Thymus (tissue), 11 donors: ENCODE data around the gene SPON2. TPM values are rescaled to one million over a fixed set of nuclear protein-coding genes. Genes with fewer than 3 reads are reported as not detected.

Experiments used
- DNase-seq, 9 donors: peaks; one replicate each; pipeline ENCODE4 v3.0.0-alpha.2; 2013; ENCODE audit warnings: low spot score in 9 of 9, low read depth in 6 of 9, missing footprints in 1 of 9
- H3K27ac ChIP-seq, 2 donors: one replicate each; pipeline ENCODE4 v1.5.1; 2013; ENCODE audit warnings: control low read depth in 1 of 2, low read depth in 1 of 2, low read length in 1 of 2, mild to moderate bottlenecking in 1 of 2, moderate library complexity in 1 of 2
- H3K27me3 ChIP-seq, 2 donors: one replicate each; pipeline ENCODE4 v1.5.1; 2013; ENCODE audit warnings: low read length in 1 of 2; ENCODE audit not compliant: control insufficient read depth in 2 of 2, insufficient read depth in 1 of 2
- H3K36me3 ChIP-seq, 2 donors: one replicate each; pipeline ENCODE4 v1.5.1; 2013; ENCODE audit warnings: low read length in 1 of 2, mild to moderate bottlenecking in 1 of 2, moderate library complexity in 1 of 2; ENCODE audit not compliant: control insufficient read depth in 2 of 2, insufficient read depth in 2 of 2
- H3K4me1 ChIP-seq, 2 donors: one replicate each; pipeline ENCODE4 v1.5.1; 2013; ENCODE audit warnings: low read length in 2 of 2; ENCODE audit not compliant: control insufficient read depth in 2 of 2, insufficient read depth in 2 of 2
- H3K4me3 ChIP-seq, 2 donors: one replicate each; pipeline ENCODE4 v1.5.1; 2013; ENCODE audit warnings: low read length in 2 of 2, control low read depth in 1 of 2, mild to moderate bottlenecking in 1 of 2
- H3K9me3 ChIP-seq, 2 donors: one replicate each; pipeline ENCODE4 v1.5.1; 2013; ENCODE audit warnings: low read length in 1 of 2, mild to moderate bottlenecking in 1 of 2; ENCODE audit not compliant: control insufficient read depth in 2 of 2, insufficient read depth in 1 of 2
- WGBS: extraction: QIAGEN DNeasy Blood & Tissue Kit; methylation state at CpG from one replicate; pipeline ENCODE4 v1.1.7; 2013; 5-methylcytosine and 5-hydroxymethylcytosine counted together
- polyA plus RNA-seq: library from polyadenylated mRNA; stranded (reverse); fragments of 200-250 nt; gene quantifications from one replicate; pipeline ENCODE4 v1.2.3, GENCODE V29; 2013
- total RNA-seq: library from RNA; stranded (reverse); fragments of 120-200 nt; gene quantifications from one replicate; pipeline ENCODE4 v1.2.4, GENCODE V29; 2013
- donor health status: healthy.

SPON2 gene
- total and polyA plus RNA-seq, 2 donors, result 5.3 to 48.2 TPM

- Histone ChIP-seq H3K4me3 (no peak overlapping the region), H3K4me1 (peaks cover 7 to 19% of the 10 kb centered on the region in 2 donors)
- 97% methylated on average over 4 of the region's 4 CpGs for WGBS
Measured at GRCh38 chr4:1164040-1164439, 8.3 kb downstream of the SPON2 start.

GRCh38 chr4:1160351-1160750, 12.0 kb downstream of the SPON2 start:
- WGBS, result 91% methylated on average over 1 of the region's 1 CpG

More at GRCh38 chr4:1164040-1164439, 8.3 kb downstream of the SPON2 start:
- H3K9me3 ChIP-seq, result no peaks in the 10 kb centered on the region
- no peaks in the 10 kb centered on the region for H3K36me3 ChIP-seq
- DNase-seq, result no peak
- H3K27me3 ChIP-seq, result peaks cover 0 to 21% of the 10 kb centered on the region in 2 donors
- H3K27ac ChIP-seq, result no peak overlapping the region

GRCh38 chr4:1156069-1156468, 16.3 kb downstream of the SPON2 start:
- Histone ChIP-seq H3K27ac (no peak overlapping the region), H3K36me3 (no peaks in the 10 kb centered on the region), H3K4me3 (no peak overlapping the region), H3K9me3 (peaks cover 2% of the 10 kb centered on the region in 2 donors), H3K4me1 (no peaks in the 10 kb centered on the region), H3K27me3 (peaks cover 0 to 11% of the 10 kb centered on the region in 2 donors)
- DNase-seq, result no peak
- 96% methylated on average over 8 of the region's 8 CpGs for WGBS

More at GRCh38 chr4:1160351-1160750, 12.0 kb downstream of the SPON2 start:
- no peaks in the 10 kb centered on the region for H3K36me3 ChIP-seq
- H3K27ac ChIP-seq, result no peak overlapping the region
- H3K4me3 ChIP-seq, result no peak overlapping the region
- H3K9me3 ChIP-seq, result no peaks in the 10 kb centered on the region
- no peaks in the 10 kb centered on the region for H3K4me1 ChIP-seq
- DNase-seq, result no peak
- H3K27me3 ChIP-seq, result peaks cover 0 to 12% of the 10 kb centered on the region in 2 donors

- H3K27me3 ChIP-seq, result peaks cover 0 to 11% of the 10 kb centered on the region in 2 donors
- 75% methylated on average over 3 of the region's 3 CpGs for WGBS
Measured at GRCh38 chr4:1155314-1155713, 17.1 kb downstream of the SPON2 start.

GRCh38 chr4:1154523-1155182, 17.7 kb downstream of the SPON2 start:
- 86% methylated on average over 21 of the region's 21 CpGs for WGBS
- H3K4me3 ChIP-seq, result no peak overlapping the region
- H3K36me3 ChIP-seq, result no peaks in the 10 kb centered on the region
- peaks cover 0 to 11% of the 10 kb centered on the region in 2 donors for H3K27me3 ChIP-seq
- no peak overlapping the region for H3K27ac ChIP-seq
- peaks cover 4 to 16% of the 10 kb centered on the region in 2 donors for H3K9me3 ChIP-seq
- H3K4me1 ChIP-seq, result no peaks in the 10 kb centered on the region
- no peak for DNase-seq

More at GRCh38 chr4:1155314-1155713, 17.1 kb downstream of the SPON2 start:
- Histone ChIP-seq H3K36me3 (no peaks in the 10 kb centered on the region), H3K9me3 (peaks cover 4 to 9% of the 10 kb centered on the region in 2 donors), H3K4me1 (no peaks in the 10 kb centered on the region), H3K27ac (no peak overlapping the region), H3K4me3 (no peak overlapping the region)
- no peak for DNase-seq

- WGBS, result 80% methylated on average over 7 of the region's 7 CpGs
- Histone ChIP-seq H3K27me3 (peaks cover 0 to 11% of the 10 kb centered on the region in 2 donors), H3K4me1 (no peaks in the 10 kb centered on the region), H3K36me3 (peaks cover 0 to under 1% of the 10 kb centered on the region in 2 donors), H3K4me3 (no peak overlapping the region), H3K27ac (no peak overlapping the region), H3K9me3 (peaks cover 4 to 17% of the 10 kb centered on the region in 2 donors)
- DNase-seq, result no peak
Measured at GRCh38 chr4:1154126-1154522, 18.3 kb downstream of the SPON2 start.

- H3K4me3 ChIP-seq, result no peak overlapping the region
- H3K9me3 ChIP-seq, result peaks cover 4 to 17% of the 10 kb centered on the region in 2 donors
- peaks cover 0 to 3% of the 10 kb centered on the region in 2 donors for H3K36me3 ChIP-seq
- H3K27ac ChIP-seq, result no peak overlapping the region
- DNase-seq, result no peak
- no peaks in the 10 kb centered on the region for H3K4me1 ChIP-seq
- WGBS, result 94% methylated on average over 11 of the region's 11 CpGs
- H3K27me3 ChIP-seq, result peaks cover 0 to 11% of the 10 kb centered on the region in 2 donors
Measured at GRCh38 chr4:1153567-1154090, 18.8 kb downstream of the SPON2 start.

- 88% methylated on average over 6 of the region's 6 CpGs for WGBS
- Histone ChIP-seq H3K9me3 (peaks cover 4 to 17% of the 10 kb centered on the region in 2 donors), H3K4me3 (no peak overlapping the region)
Measured at GRCh38 chr4:1152290-1152689, 20.1 kb downstream of the SPON2 start.

GRCh38 chr4:1151541-1151940, 20.8 kb downstream of the SPON2 start:
- peaks cover 4 to 17% of the 10 kb centered on the region in 2 donors for H3K9me3 ChIP-seq
- no peak for DNase-seq
- no peak overlapping the region for H3K4me3 ChIP-seq
- no peak overlapping the region for H3K27ac ChIP-seq
- WGBS, result 98% methylated on average over 6 of the region's 6 CpGs
- peaks cover 0 to 3% of the 10 kb centered on the region in 2 donors for H3K36me3 ChIP-seq
- no peaks in the 10 kb centered on the region for H3K4me1 ChIP-seq
- H3K27me3 ChIP-seq, result peaks cover 0 to 11% of the 10 kb centered on the region in 2 donors

More at GRCh38 chr4:1152290-1152689, 20.1 kb downstream of the SPON2 start:
- no peaks in the 10 kb centered on the region for H3K4me1 ChIP-seq
- H3K27me3 ChIP-seq, result peaks cover 0 to 11% of the 10 kb centered on the region in 2 donors
- no peak overlapping the region for H3K27ac ChIP-seq
- no peak for DNase-seq
- peaks cover 0 to 3% of the 10 kb centered on the region in 2 donors for H3K36me3 ChIP-seq
